ENCODE measurements around the gene SLC9B2.

DNA sequence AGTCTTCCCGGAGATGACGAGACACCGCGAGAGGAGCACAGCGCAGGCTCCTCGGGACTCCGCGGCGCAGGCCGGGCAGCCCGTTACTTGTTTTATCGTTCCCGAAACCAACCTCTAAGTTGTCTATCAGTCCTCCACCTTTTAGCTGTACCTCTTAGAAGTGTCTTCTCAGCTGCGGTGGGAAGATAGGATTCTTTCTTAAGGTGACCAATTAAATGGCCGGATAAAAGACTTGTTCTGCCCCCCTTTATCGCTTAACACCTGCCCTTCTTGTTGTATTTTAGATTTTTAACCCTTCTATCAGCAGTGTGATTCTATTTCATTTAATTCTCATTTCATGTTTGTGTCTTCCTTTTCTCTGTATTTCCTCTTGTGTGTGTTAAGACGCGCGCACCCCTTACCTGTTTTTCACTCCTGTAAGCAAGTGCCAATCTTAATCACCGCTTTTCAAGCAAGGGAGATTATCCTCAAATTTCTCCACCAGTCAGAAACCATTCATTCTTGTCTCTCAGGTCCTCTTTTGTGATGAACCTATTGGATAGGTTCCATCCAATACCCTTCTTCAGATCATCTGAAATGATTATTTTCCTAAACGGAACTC lies at the start of gene SLC9B2:
- TF ChIP-seq GATA2 (CRISPR knock-in tag; IDR thresholded peaks at IDR 0.05), result no peak
- no peak for TF ChIP-seq MAX (IDR thresholded peaks at IDR 0.05; ENCODE audit: low read depth)
- TF ChIP-seq, protein P1, sequence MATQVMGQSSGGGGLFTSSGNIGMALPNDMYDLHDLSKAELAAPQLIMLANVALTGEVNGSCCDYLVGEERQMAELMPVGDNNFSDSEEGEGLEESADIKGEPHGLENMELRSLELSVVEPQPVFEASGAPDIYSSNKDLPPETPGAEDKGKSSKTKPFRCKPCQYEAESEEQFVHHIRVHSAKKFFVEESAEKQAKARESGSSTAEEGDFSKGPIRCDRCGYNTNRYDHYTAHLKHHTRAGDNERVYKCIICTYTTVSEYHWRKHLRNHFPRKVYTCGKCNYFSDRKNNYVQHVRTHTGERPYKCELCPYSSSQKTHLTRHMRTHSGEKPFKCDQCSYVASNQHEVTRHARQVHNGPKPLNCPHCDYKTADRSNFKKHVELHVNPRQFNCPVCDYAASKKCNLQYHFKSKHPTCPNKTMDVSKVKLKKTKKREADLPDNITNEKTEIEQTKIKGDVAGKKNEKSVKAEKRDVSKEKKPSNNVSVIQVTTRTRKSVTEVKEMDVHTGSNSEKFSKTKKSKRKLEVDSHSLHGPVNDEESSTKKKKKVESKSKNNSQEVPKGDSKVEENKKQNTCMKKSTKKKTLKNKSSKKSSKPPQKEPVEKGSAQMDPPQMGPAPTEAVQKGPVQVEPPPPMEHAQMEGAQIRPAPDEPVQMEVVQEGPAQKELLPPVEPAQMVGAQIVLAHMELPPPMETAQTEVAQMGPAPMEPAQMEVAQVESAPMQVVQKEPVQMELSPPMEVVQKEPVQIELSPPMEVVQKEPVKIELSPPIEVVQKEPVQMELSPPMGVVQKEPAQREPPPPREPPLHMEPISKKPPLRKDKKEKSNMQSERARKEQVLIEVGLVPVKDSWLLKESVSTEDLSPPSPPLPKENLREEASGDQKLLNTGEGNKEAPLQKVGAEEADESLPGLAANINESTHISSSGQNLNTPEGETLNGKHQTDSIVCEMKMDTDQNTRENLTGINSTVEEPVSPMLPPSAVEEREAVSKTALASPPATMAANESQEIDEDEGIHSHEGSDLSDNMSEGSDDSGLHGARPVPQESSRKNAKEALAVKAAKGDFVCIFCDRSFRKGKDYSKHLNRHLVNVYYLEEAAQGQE (IDR thresholded peaks at IDR 0.05; ENCODE audit: low read depth, low read length), result no peak
- TF ChIP-seq, protein P2, sequence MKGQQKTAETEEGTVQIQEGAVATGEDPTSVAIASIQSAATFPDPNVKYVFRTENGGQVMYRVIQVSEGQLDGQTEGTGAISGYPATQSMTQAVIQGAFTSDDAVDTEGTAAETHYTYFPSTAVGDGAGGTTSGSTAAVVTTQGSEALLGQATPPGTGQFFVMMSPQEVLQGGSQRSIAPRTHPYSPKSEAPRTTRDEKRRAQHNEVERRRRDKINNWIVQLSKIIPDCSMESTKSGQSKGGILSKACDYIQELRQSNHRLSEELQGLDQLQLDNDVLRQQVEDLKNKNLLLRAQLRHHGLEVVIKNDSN (IDR thresholded peaks at IDR 0.05; ENCODE audit: borderline replicate concordance, low read depth), result no peak
- no peak for TF ChIP-seq POLR2AphosphoS5 (IDR thresholded peaks at IDR 0.05; ENCODE audit: low read depth, low read length)
